Activated CD8-positive, alpha-beta T cell treated with anti-CD3 and anti-CD28 coated beads, Interleukin-2, amount 10 ng/mL, durations not matched to agents 7 days and 5 days (primary cell): Measurements from ENCODE around the gene TWNK. TPM values are rescaled to one million over a fixed set of nuclear protein-coding genes. Genes with fewer than 3 reads are reported as not detected.

ENCODE experiments used
- ATAC-seq: fragments of 150-1000 bp; cut with Tn5 transposase; one replicate; pipeline ENCODE4 v1.10.0; 2021; ENCODE audit warnings: moderate library complexity
- CTCF ChIA-PET: fragments of 350-600 bp; sonication (Branson Sonifier 250); formaldehyde crosslinking; loops from one replicate; lab custom pipeline; 2021; ENCODE audit warnings: antibody characterized with exemption; lab: Charles Lee
- POLR2A ChIA-PET: fragments of 350-600 bp; sonication (Branson Sonifier 250); formaldehyde crosslinking; loops from one replicate; lab custom pipeline; 2021; ENCODE audit warnings: antibody characterized with exemption; lab: Charles Lee
- DNase-seq: peaks from one replicate; pipeline ENCODE4 v3.0.0-alpha.2; 2020
- H3K27ac Mint-ChIP-seq: one replicate; pipeline ENCODE4 v1.8.0; 2021; ENCODE audit warnings: mild to moderate bottlenecking, mixed read lengths
- H3K27me3 Mint-ChIP-seq: one replicate; pipeline ENCODE4 v1.8.0; 2021; ENCODE audit warnings: low read depth, mixed read lengths
- H3K36me3 Mint-ChIP-seq: one replicate; pipeline ENCODE4 v1.8.0; 2021; ENCODE audit warnings: low read depth, mixed read lengths
- H3K4me1 Mint-ChIP-seq: one replicate; pipeline ENCODE4 v1.8.0; 2021; ENCODE audit warnings: low read depth, mixed read lengths
- H3K4me3 Mint-ChIP-seq: one replicate; pipeline ENCODE4 v1.8.0; 2021; ENCODE audit warnings: mild to moderate bottlenecking, mixed read lengths
- H3K9me3 Mint-ChIP-seq: one replicate; pipeline ENCODE4 v1.8.0; 2022; ENCODE audit warnings: mixed read lengths; ENCODE audit not compliant: insufficient read depth
- total RNA-seq, 2 experiments: library from RNA; stranded (reverse); gene quantifications; one replicate each; pipeline ENCODE4 v1.2.3, GENCODE V29; 2021

The TWNK gene
- total RNA-seq, 2 experiments from 2014 or later, result 11.8 to 13.3 TPM

DNA sequence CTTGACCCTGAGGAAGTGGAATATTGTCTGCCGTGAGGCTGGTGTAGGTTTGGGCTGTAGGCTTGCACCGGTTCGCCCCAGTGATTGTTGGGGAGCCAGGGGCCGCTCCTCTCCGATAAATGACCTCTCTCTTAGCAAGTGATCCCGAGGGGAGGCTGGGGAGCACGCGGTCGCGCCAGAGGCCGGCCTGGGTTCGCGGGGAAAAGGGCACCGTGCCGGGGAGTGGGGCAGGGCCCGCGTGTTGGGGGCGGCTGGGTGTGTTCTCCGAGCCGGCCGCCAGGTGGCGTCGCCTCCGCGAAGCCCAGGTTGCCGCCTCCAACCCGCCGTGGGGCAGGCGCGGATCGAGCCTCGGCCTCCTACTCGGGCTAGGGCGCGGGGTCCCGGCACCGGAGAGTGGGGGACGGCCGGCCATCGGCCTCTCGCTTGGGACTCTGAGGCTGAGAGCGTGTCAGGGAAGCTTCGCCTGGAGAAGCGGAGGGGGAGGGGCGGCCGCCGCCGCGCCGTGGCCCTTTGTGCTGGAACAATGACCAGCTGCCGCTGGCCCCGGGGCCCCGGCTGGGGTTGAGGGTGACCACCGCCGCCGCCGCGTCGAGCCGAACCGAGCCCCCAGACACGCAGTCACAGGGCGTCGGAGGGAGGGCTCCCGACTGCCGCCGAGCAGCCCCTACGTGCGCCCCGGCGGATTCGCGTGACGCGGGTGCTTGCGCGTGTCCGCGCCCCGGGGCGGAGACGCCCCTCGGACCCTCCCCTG is 11.8 kb downstream of the TWNK start:
- ATAC-seq (peak; percentile 65), DNase-seq (peak; percentile 80)
- H3K9me3 Mint-ChIP-seq, result no peaks in the 10 kb centered on the region
- POLR2A ChIA-PET, result no interaction called here
- peaks cover 6% of the 10 kb centered on the region for H3K36me3 Mint-ChIP-seq
- CTCF ChIA-PET, result interaction anchor here (0.6 to 10.1 kb wide), 15 partner anchors 8 to 165 kb away, joined by 3 to 154 read pairs (median 4); partner anchors contain the start of genes KAZALD1, MRPL43, PDZD7 and SFXN3
- H3K27ac Mint-ChIP-seq, result peak overlapping the region; percentile 86
- peak overlapping the region; percentile 75 for H3K4me3 Mint-ChIP-seq
- peaks cover 3% of the 10 kb centered on the region for H3K27me3 Mint-ChIP-seq
- peaks cover 25% of the 10 kb centered on the region for H3K4me1 Mint-ChIP-seq

- ChIA-PET POLR2A (no interaction called here), CTCF (interaction anchor here (0.6 to 10.1 kb wide), 8 partner anchors 8 to 50 kb away, joined by 3 to 154 read pairs (median 4); partner anchors contain the start of genes MRPL43 and TWNK)
- Mint-ChIP-seq H3K27me3 (peaks cover 3% of the 10 kb centered on the region), H3K4me3 (peak within 1 kb of the TSS; percentile 75), H3K4me1 (peaks cover 25% of the 10 kb centered on the region), H3K27ac (peak within 1 kb of the TSS; percentile 86), H3K36me3 (peaks cover under 1% of the 10 kb centered on the region), H3K9me3 (no peaks in the 10 kb centered on the region)
- ATAC-seq, result peak; percentile 15
- DNase-seq, result no peak
These were observed 12.4 kb downstream of the TWNK start, which contains the start of gene LZTS2 for GRCh38 chr10:100999742-101000126. TSS of gene LZTS2 (plus strand) at chr10:100999808. CDS start at chr10:101002539, 2,731 bp downstream.

DNA sequence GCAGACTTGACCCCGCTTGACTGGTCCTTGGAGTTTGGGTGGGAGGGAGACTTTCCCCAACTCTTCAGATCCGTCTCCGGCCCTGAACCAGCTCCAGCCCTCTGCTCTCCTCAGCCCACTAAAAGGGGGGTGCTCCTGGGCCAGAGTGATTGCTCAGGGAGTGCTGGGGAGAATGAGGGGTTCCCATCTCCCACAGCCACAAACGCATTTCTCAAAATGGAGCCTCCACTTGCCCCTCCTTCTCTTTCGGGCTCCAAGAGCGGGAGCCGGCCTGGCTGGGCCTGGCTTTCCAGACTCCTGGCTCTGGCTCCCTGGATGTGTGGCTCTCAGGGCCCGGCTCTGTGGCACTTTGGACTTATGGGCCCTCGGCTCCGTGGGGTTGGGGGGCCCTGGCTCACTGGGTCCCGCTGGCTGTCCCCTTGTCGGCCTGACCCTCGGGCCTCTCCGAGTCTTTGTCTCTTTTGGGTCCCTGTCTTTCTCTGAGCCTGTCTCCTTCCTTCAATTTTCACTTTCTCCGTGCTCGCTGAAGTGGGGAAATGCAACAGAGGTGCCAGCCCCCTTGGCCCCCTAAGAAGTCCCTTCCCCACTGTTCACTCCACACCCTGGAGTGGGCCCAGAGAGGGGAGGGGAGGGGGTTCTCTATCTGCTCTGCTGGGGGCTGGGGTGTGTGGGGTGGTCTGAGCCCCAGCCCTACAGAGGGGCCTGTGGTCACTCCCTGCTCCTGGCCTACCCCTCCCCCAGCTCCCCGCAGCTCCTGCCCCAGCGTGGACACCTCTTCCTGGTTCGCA is 13.0 kb downstream of the TWNK start:
- H3K9me3 Mint-ChIP-seq, result no peaks in the 10 kb centered on the region
- no peak for DNase-seq
- ChIA-PET POLR2A (no interaction called here), CTCF (interaction anchor here (1.5 to 10.1 kb wide), 3 partner anchors 12 to 43 kb away, joined by 4 to 154 read pairs (median 5); no protein-coding TSS in a partner anchor)
- no peak overlapping the region for H3K27ac Mint-ChIP-seq
- ATAC-seq, result no peak
- no peaks in the 10 kb centered on the region for H3K36me3 Mint-ChIP-seq
- H3K27me3 Mint-ChIP-seq, result peaks cover 3% of the 10 kb centered on the region
- peak overlapping the region; percentile 56 for H3K4me3 Mint-ChIP-seq
- H3K4me1 Mint-ChIP-seq, result peaks cover 25% of the 10 kb centered on the region

DNA sequence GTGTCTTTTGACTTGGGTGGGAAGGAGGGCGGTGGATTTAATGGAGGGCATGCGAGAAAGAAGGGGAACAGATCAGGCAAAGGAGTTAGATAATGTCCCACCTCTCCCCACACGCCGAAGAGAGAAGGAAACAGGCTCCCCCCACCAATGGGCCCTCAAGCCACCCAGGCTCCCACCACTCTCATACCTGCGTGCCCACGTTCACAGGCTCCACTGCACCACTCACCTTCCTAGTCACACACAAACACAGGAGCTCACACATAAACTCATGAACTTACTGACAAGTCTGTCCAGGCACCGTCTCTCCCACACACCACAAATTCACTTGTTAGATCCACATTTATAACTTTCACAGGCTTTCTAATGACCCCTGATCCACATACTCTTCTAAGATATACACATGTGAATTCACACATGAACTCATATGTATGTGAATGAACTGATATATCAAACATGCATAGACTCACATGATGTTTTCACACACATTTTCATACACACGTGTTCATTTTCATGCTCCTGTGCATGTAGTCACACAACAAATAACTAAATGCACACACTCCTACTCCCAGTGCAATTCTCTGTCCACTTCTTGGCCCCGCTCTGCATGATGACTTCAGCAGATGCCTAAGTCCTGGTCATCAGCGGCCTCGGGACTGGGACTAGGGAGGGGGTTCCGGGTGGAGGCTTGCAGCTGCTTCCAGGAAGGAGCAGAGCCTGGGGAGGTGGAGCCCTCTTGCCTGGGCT is 13.7 kb downstream of the TWNK start:
- peak overlapping the region; percentile 37 for H3K4me3 Mint-ChIP-seq
- no peak for ATAC-seq
- H3K9me3 Mint-ChIP-seq, result no peaks in the 10 kb centered on the region
- H3K27me3 Mint-ChIP-seq, result peaks cover 3% of the 10 kb centered on the region
- ChIA-PET CTCF (interaction anchor here (10.1 kb wide), 1 partner anchor 16 kb away, joined by 154 read pairs; no protein-coding TSS in a partner anchor), POLR2A (no interaction called here)
- no peaks in the 10 kb centered on the region for H3K36me3 Mint-ChIP-seq
- DNase-seq, result no peak
- peak overlapping the region; percentile 17 for H3K27ac Mint-ChIP-seq
- H3K4me1 Mint-ChIP-seq, result peaks cover 22% of the 10 kb centered on the region

- DNase-seq, result no peak
- Mint-ChIP-seq H3K36me3 (no peaks in the 10 kb centered on the region), H3K4me3 (no peak overlapping the region), H3K9me3 (no peaks in the 10 kb centered on the region), H3K27me3 (peaks cover 3% of the 10 kb centered on the region), H3K27ac (no peak overlapping the region), H3K4me1 (peaks cover 16% of the 10 kb centered on the region)
- no peak for ATAC-seq
- ChIA-PET CTCF (interaction anchor here (10.1 kb wide), 1 partner anchor 15 kb away, joined by 154 read pairs; no protein-coding TSS in a partner anchor), POLR2A (no interaction called here)
These were observed 14.3 kb downstream of the TWNK start for GRCh38 chr10:101001659-101002035.

GRCh38 chr10:101002456-101002855 is 15.1 kb downstream of the TWNK start:
- Mint-ChIP-seq H3K4me1 (peaks cover 15% of the 10 kb centered on the region), H3K27ac (no peak overlapping the region), H3K4me3 (no peak overlapping the region), H3K36me3 (no peaks in the 10 kb centered on the region), H3K9me3 (no peaks in the 10 kb centered on the region), H3K27me3 (peaks cover 3% of the 10 kb centered on the region)
- ChIA-PET CTCF (interaction anchor here (1.3 to 10.1 kb wide), 3 partner anchors 10 to 28 kb away, joined by 3 to 154 read pairs (median 4); partner anchors contain the start of genes PDZD7 and SFXN3), POLR2A (no interaction called here)
- no peak for ATAC-seq
- no peak for DNase-seq

DNA sequence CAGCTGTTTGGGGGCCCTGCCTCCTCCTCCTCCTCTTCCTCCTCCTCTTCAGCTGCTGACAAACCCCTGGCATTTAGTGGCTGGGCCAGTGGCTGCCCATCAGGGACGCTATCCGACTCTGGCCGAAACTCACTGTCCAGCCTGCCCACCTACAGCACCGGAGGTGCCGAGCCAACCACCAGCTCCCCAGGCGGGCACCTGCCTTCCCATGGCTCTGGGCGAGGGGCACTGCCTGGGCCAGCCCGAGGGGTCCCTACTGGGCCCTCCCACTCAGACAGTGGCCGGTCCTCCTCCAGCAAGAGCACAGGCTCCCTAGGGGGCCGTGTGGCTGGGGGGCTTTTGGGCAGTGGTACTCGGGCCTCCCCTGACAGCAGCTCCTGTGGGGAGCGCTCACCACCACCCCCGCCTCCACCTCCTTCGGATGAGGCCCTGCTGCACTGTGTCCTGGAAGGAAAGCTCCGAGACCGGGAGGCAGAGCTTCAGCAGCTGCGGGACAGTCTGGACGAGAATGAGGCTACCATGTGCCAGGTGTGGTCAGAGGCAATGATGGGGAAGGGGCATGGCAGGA is 16.4 kb downstream of the TWNK start:
- ATAC-seq, result no peak
- peaks cover 3% of the 10 kb centered on the region for H3K27me3 Mint-ChIP-seq
- no peaks in the 10 kb centered on the region for H3K36me3 Mint-ChIP-seq
- H3K4me3 Mint-ChIP-seq, result no peak overlapping the region
- DNase-seq, result no peak
- peaks cover 7% of the 10 kb centered on the region for H3K4me1 Mint-ChIP-seq
- no peak overlapping the region for H3K27ac Mint-ChIP-seq
- POLR2A ChIA-PET, result no interaction called here
- CTCF ChIA-PET, result interaction anchor here (1.1 to 10.1 kb wide), 3 partner anchors 8 to 15 kb away, joined by 4 to 154 read pairs (median 4); no protein-coding TSS in a partner anchor
- no peaks in the 10 kb centered on the region for H3K9me3 Mint-ChIP-seq

DNA sequence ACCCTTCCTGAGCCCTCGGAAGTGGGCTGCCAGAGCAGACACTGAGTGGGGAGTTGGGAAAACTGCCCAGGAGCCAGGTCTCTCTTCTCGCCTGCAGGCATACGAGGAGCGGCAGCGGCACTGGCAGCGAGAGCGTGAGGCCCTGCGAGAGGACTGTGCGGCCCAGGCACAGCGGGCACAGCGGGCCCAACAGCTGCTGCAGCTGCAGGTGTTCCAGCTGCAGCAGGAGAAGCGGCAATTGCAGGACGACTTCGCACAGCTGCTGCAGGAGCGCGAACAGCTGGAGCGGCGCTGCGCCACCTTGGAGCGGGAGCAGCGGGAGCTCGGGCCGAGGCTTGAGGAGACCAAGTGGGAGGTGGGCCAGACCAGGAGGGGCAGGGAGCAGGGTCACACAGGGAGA is 18.0 kb downstream of the TWNK start:
- no peak for DNase-seq
- no peaks in the 10 kb centered on the region for H3K36me3 Mint-ChIP-seq
- no peaks in the 10 kb centered on the region for H3K9me3 Mint-ChIP-seq
- H3K27ac Mint-ChIP-seq, result no peak overlapping the region
- no peak overlapping the region for H3K4me3 Mint-ChIP-seq
- ChIA-PET CTCF (interaction anchor here (1.4 to 1.5 kb wide), 2 partner anchors 9 to 12 kb away, joined by 5 to 6 read pairs; no protein-coding TSS in a partner anchor), POLR2A (interaction anchor here (1.2 to 1.3 kb wide), 2 partner anchors 9 to 29 kb away, joined by 3 read pairs; no protein-coding TSS in a partner anchor)
- peaks cover 4% of the 10 kb centered on the region for H3K4me1 Mint-ChIP-seq
- no peak for ATAC-seq
- H3K27me3 Mint-ChIP-seq, result peaks cover 3% of the 10 kb centered on the region

- ATAC-seq (no peak), DNase-seq (no peak)
- H3K27me3 Mint-ChIP-seq, result peaks cover 2% of the 10 kb centered on the region
- H3K36me3 Mint-ChIP-seq, result no peaks in the 10 kb centered on the region
- no peak overlapping the region for H3K27ac Mint-ChIP-seq
- POLR2A ChIA-PET, result interaction anchor here (1.2 to 1.3 kb wide), 2 partner anchors 9 to 29 kb away, joined by 3 read pairs; no protein-coding TSS in a partner anchor
- no peaks in the 10 kb centered on the region for H3K9me3 Mint-ChIP-seq
- H3K4me1 Mint-ChIP-seq, result peaks cover 2% of the 10 kb centered on the region
- no peak overlapping the region for H3K4me3 Mint-ChIP-seq
- CTCF ChIA-PET, result interaction anchor here (1.5 to 3.8 kb wide), 3 partner anchors 8 to 13 kb away, joined by 5 to 24 read pairs (median 16); no protein-coding TSS in a partner anchor
These were observed 18.7 kb downstream of the TWNK start for GRCh38 chr10:101005869-101006567.

DNA sequence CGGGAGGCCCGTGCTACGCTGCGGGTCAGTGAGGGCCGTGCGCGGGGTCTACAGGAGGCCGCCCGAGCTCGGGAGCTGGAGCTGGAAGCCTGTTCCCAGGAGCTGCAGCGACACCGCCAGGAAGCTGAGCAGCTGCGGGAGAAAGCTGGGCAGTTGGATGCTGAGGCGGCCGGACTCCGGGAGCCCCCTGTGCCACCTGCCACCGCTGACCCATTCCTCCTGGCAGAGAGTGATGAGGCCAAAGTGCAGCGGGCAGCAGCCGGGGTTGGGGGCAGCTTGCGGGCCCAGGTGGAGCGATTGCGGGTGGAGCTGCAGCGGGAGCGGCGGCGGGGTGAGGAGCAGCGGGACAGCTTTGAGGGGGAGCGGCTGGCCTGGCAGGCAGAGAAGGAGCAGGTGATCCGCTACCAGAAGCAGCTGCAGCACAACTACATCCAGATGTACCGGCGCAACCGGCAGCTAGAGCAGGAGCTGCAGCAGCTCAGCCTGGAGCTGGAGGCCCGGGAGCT is 19.3 kb downstream of the TWNK start:
- CTCF ChIA-PET, result interaction anchor here (1.2 to 3.8 kb wide), 4 partner anchors 8 to 45 kb away, joined by 3 to 24 read pairs (median 10); no protein-coding TSS in a partner anchor
- POLR2A ChIA-PET, result interaction anchor here (0.6 to 1.3 kb wide), 4 partner anchors 9 to 719 kb away, joined by 3 read pairs; no protein-coding TSS in a partner anchor
- no peaks in the 10 kb centered on the region for H3K9me3 Mint-ChIP-seq

More for the DNA sequence above, 19.3 kb downstream of the TWNK start:
- Mint-ChIP-seq H3K4me3 (no peak overlapping the region), H3K36me3 (no peaks in the 10 kb centered on the region), H3K27ac (no peak overlapping the region), H3K4me1 (no peaks in the 10 kb centered on the region), H3K27me3 (no peaks in the 10 kb centered on the region)
- DNase-seq (no peak), ATAC-seq (no peak)
